GM03348 (cell line): ENCODE data around the gene DIS3.
"Not testable (repeated sequence)": the region's sequence is repeated elsewhere in the genome, so short reads cannot be mapped to it uniquely, and the experiment has no call there.

Source experiments
- DNase-seq: peaks from one replicate; pipeline ENCODE4 v3.0.0; 2012; ENCODE audit warnings: low spot score

The DIS3 gene

DNA sequence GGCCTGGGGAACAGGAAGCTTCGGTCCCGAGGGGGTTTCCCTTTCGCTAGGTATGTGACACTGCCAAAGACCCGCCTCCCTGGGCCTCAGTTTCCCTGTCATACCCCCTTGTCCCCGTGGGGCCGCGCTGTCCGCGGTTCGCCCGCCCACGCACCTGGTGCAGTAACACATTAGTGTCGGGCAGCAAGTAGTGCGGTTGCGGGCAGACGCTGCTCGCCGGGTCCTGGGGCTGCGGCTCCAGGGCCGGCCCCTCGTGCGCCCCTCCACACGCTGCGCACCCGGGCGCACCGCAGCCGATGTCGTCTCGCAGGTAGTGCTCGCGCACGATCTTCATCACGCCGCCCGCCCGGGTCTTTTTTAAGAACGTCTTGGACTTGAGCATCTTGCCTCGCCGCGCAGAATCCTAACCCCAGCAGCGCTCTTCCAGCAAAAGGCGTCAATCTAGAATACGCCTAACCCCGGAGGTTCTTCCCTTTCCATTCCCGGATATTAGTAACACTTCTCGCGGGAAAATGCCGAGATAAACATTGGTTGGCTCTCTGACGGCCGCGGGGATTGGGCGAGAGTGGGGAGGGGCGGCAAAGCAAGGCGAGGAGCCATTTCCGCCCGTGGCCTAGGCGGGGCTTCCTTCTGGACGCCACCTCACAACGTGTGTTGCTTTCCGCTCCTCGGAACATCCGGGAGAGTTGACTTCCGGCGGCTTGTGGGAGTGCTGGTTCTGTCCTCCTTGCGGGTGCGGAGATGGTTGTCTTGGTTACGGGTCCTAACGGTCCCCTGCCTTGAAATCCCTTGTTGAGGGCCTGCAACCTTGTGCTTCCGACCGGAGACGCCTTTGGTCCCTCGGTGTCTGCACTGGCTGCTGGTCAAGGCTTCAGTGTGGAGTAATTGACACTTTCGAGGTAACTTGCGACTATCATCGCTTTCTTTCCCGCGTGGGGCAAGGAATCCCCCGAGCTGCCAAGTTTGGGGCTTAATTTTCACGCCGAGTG, at the start of gene DIS3, which contains the start of gene PIBF1:
Gene DIS3 (minus strand): TSS at position 450 of the 989 bp plus-strand sequence. CDS start 68 bp downstream, at position 382.
Gene PIBF1 (plus strand): TSS at position 683 of the 989 bp plus-strand sequence. CDS start 1,337 bp downstream, outside the sequence.
- peak; percentile 98 for DNase-seq

GRCh38 chr13:72823724-72824123, 42.0 kb upstream of the DIS3 start:
- no peak for DNase-seq

DNA sequence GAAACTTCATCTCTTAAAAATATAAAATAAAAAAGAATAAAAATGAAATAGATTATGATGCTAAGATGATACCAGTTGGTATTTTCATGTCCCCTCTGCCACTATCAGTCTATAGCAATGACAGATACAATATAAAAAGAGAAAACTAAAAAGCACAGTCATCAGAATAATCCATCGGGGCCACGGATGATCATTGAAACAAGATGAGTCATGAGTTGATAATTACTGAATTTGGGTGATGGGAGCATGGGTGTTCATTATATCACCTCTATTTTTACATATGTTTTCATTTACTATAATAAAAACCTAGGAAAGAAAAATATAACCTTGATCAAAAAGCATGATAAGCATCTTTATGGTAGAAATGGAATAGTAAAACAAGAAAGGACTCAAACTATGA, 41.4 kb upstream of the DIS3 start:
- DNase-seq, result no peak

DNA sequence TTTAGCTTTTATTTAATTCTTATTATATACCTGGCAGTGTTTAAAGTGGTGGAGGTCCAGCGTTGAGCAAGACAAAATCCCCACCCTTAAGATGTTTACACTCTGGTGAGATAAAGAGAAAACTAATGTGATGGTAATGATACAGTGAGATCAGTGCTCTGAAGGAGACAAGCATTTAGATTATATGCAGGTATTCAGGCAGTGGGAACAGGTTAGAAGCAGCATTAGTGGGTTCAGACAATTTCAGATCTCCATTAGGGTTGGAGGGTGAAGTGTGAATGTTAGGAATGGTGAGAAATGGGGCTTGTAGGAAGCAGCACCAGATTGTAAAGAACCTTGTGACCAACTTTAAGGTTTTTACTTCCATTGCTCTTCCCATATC, 39.2 kb upstream of the DIS3 start:
- no peak for DNase-seq

GRCh38 chr13:72820156-72820897, 38.6 kb upstream of the DIS3 start:
- DNase-seq, result peak; percentile 10

DNA sequence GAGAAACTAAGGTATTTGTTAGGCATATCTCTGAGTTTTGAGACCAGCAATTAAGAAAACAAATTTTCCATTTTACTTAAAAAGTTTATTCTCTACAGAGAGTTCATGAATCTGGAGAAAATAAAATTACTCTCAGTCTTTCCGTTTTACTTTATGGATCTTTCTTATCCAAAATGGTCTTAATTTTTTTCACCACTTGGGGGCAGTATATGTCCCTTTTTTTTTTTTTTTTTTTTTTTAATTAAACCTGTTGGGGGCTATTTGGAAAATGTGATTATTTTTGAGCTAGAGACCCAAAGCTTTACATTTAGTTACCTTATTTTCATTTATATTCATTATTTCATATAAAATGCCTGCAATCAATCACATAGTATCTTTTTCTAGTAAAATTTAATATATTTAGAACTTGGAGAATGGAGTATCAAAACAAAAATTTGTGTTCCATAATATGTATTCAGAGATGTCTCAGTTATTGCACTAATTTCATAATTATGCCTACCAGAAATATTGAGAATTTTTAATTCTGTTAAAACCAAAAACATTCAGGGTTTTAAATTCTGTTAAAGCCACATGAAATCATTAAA, 27.3 kb upstream of the DIS3 start:
- DNase-seq, result peak; percentile 19

GRCh38 chr13:72806514-72806913, 24.8 kb upstream of the DIS3 start:
- not testable (repeated sequence) for DNase-seq

DNA sequence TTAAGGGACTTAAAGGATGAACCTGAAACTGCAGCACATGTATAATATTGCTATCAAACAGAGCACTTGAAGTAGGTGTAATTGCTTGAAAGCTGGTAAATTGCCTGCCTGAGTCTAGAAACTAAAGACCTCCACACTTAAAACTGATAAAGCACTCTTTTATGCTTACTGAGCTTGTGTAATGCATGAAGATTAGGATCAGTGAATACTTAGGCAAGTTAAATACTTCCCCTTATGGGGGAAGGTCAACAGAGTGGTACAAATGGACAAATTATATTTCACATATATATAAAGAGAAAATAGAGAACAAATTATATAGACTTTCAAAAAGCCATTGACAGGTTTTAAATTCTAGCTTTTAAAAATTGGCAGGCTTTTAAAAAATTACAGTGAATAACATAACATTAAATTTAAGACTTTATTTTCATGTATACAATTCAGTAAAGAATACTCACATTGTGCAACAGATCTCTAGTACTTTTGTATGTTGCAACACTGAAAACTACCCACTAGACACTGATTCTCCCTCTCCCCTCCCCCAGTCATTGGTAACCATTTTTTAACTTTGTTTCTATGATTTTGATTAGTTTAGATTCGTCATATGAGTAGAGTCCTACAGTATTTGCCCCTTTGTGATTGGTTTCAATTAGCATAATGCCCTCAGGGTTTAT, 24.1 kb upstream of the DIS3 start:
- no peak for DNase-seq

DNA sequence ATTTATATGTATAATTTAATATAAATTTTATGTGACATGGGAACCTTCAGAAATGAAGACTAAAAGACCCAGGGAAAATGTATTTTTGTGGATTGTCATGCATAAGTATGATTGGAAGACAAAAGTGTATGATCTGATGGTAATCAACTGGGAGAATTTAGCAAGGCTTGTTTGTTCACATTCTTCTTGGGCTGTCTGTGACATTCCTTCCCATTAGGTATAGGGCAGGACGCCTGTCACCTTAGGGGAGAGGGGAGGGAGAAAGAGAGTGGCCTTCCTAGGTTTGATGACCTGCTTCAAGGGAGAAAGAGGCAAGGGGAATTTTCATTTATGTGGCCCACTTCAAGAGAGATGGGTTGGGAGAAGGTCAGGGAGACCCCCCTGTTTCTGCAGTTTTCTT, 22.6 kb upstream of the DIS3 start:
- no peak for DNase-seq

- DNase-seq, result no peak
These were observed 17.1 kb upstream of the DIS3 start for GRCh38 chr13:72798817-72799216.

GRCh38 chr13:72792640-72793039, 10.9 kb upstream of the DIS3 start:
- DNase-seq, result no peak

DNA sequence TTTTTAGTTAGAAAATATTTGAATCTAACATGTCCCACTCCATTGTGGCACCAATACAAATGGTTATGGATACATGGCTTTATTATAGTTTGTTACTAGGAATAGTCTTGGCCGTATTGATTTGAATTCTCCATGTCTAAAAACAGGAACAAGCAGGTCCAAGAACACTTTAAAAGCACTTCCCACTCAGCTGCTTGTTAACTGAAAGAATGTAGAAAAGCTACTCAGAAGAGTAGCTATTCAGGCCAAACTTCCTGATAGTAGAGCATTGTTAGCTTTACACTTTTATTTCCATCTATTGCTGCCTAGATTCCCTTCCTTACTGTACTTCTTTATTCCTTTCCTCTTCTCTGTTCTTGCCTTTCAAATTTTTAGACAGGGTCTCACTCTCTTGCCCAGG, 7.1 kb upstream of the DIS3 start:
- no peak for DNase-seq

DNA sequence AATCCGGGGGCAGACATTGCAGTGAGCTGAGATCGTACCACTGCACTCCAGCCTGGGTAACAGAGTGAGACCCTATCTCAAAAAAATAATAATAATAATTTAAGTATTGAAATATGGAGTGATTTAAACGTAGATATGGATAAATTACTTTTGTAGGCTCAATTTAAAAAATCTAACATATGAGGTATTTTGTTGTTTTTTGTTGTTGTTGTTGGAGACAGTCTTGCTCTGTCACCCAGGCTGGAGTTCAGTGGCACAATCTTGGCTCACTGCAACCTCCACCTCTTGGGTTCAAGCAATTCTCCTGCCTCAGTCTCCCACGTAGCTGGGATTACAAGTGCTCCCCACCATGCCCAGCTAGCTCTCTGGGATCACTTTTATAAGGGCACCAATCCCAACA, 3.0 kb upstream of the DIS3 start:
- DNase-seq, result not testable (repeated sequence)

- no peak for DNase-seq
These were observed 1.0 kb upstream of the DIS3 start for GRCh38 chr13:72782717-72783116.

DNA sequence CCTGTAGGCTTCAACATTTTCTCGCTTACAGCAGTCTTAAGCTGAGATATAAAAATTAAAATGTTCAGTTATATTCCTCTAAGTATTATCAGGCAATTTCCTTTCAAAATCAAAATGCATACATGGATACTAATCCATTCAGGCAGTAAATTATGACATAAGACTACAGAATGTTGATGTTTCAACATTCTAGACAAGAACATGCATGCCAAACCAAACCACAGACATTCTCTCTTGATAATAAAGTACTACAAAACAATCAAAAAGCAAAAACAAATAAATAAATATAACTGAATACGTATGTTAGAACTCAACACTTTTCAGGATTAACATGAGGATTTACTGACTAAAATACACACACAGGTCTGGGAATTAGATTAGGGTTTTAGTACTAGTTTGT, 7.7 kb downstream of the DIS3 start:
- DNase-seq, result no peak

- peak; percentile 12 for DNase-seq
These were observed 18.3 kb downstream of the DIS3 start for GRCh38 chr13:72763411-72763810.

GRCh38 chr13:72760189-72760588, 21.5 kb downstream of the DIS3 start:
- no peak for DNase-seq

DNA sequence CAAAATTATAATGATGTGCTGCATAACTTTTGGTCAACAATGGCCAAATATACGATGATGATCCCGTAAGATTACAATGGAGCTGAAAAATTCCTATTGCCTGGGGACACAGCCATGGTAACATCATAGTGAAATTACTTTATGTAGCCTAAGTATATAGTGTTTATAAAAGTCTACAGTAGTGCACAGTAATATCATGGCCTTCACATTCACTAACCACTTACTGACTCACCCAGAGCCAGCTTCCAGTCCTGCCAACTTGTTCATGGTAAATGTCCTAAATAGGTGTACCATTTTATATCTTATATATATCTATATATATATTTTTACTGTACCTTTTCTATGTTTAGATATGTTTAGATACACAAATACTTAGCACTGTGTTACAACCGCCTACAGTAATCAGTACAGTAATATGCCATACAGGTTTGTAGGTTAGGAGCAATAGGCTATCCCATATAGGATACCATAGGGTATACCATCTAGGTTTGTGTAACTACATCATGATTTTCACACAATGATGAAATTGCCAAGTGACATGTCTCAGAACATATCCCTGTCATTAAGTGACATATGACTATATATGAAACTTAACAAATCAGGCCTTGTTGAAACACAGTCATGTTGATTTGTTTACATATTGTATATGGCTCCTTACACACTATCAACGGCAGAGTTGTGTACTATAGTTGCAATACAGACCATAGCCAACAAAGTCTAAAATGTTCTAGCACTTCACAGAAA, 23.7 kb downstream of the DIS3 start:
- no peak for DNase-seq

DNA sequence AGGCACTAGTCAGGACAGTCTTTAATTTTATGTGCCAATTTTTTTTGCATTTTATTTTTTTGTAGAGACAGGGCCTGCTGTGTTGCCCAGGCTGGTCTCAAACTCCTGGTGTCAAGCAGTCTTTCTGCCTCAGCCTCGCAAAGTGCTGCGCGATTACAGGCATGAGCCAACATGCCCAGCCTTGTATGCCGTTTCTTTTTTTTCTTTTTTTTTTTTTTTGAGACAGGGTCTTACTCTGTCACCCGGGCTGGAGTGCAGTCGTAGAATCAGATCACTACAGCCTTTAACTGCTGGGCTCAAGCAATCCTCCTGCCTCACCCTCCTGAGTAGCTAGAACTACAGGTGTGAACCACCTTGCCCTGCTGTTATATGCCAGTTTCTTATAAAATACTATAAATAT, 27.6 kb downstream of the DIS3 start:
- no peak for DNase-seq

- no peak for DNase-seq
These were observed 30.5 kb downstream of the DIS3 start for GRCh38 chr13:72751220-72751619.

- no peak for DNase-seq
These were observed 36.4 kb downstream of the DIS3 start for GRCh38 chr13:72745260-72745659.
